WTC11 (cell line): Measurements from ENCODE around the gene RAI1.

Source experiments
- NR1H2 ChIP-seq: sonication (generic); formaldehyde crosslinking; IDR thresholded peaks from 2 replicates; pipeline ENCODE4 v1.9.0; 2021; ENCODE audit warnings: mild to moderate bottlenecking, moderate library complexity, missing genetic modification reagents
- NR2C2 ChIP-seq: sonication (generic); formaldehyde crosslinking; IDR thresholded peaks from 2 replicates; pipeline ENCODE4 v1.8.0; 2022; ENCODE audit warnings: mild to moderate bottlenecking, missing genetic modification reagents
- OVOL2 ChIP-seq: fragments of 250-450 bp; sonication (Bioruptor Pico); IDR thresholded peaks from 2 replicates; pipeline ENCODE4 v1.9.0; 2021; ENCODE audit warnings: mild to moderate bottlenecking, borderline replicate concordance
- SP1 ChIP-seq: sonication (generic); formaldehyde crosslinking; conservative IDR thresholded peaks from 2 replicates; pipeline ENCODE4 v1.8.1; 2022; ENCODE audit warnings: missing genetic modification reagents
- TF ChIP-seq, protein P1 (sequence below): fragments of 200-600 bp; IDR thresholded peaks from 2 replicates; pipeline ENCODE4 v1.8.0; 2022; ENCODE audit warnings: antibody characterized with exemption
- TF ChIP-seq, protein P2 (sequence below): fragments of 250-450 bp; sonication (Bioruptor Pico); IDR thresholded peaks from 2 replicates; pipeline ENCODE4 v2.1.2; 2022; ENCODE audit warnings: mild to moderate bottlenecking, moderate library complexity

DNA sequence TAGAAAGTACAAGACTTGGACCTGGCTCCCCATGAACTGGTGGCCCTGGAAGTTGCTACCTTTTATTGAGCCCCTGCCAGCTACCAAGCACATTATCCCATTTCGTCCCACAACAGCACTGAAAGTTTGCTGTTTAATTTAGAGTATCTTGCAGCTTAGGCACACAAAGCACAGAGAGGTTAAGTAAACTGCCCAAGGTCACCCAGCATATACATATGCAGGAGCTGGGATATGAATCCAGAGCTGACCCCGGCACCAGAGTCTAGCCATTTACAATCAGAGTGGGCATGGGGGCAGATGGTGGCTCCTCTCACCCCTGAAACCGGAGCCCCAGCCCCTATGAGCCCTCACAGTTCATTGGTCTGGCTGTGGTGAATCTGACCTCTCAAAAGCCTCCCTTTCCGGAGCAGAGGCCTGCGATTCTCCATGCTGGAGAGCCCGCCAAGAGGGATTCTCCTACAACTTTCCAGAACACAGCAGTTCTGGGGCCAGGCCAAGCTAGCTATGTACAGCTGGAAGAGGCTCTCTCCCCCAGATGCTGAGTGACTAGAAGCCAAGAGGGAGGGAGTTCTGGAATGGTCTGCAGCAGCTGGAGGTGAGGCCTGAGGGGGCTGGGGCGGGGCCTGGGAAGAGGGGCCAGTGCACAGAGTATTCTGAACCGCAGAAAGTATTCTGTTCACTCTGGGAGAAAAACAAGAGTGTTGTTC, 97.2 kb downstream of the RAI1 start:
- TF ChIP-seq NR2C2 (CRISPR knock-in tag) (no peak), OVOL2 (CRISPR knock-in tag) (no peak), SP1 (CRISPR knock-in tag) (no peak), NR1H2 (no peak)
- TF ChIP-seq, protein P1, sequence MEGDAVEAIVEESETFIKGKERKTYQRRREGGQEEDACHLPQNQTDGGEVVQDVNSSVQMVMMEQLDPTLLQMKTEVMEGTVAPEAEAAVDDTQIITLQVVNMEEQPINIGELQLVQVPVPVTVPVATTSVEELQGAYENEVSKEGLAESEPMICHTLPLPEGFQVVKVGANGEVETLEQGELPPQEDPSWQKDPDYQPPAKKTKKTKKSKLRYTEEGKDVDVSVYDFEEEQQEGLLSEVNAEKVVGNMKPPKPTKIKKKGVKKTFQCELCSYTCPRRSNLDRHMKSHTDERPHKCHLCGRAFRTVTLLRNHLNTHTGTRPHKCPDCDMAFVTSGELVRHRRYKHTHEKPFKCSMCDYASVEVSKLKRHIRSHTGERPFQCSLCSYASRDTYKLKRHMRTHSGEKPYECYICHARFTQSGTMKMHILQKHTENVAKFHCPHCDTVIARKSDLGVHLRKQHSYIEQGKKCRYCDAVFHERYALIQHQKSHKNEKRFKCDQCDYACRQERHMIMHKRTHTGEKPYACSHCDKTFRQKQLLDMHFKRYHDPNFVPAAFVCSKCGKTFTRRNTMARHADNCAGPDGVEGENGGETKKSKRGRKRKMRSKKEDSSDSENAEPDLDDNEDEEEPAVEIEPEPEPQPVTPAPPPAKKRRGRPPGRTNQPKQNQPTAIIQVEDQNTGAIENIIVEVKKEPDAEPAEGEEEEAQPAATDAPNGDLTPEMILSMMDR, result no peak
- TF ChIP-seq, protein P2, sequence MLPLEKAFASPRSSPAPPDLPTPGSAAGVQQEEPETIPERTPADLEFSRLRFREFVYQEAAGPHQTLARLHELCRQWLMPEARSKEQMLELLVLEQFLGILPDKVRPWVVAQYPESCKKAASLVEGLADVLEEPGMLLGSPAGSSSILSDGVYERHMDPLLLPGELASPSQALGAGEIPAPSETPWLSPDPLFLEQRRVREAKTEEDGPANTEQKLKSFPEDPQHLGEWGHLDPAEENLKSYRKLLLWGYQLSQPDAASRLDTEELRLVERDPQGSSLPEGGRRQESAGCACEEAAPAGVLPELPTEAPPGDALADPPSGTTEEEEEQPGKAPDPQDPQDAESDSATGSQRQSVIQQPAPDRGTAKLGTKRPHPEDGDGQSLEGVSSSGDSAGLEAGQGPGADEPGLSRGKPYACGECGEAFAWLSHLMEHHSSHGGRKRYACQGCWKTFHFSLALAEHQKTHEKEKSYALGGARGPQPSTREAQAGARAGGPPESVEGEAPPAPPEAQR (CRISPR knock-in tag), result no peak
